ENCODE results near the gene PXDC1.
A peak's percentile ranks its signal among the peaks of the same experiment; 100 is the strongest.
"Not testable (repeated sequence)": the region's sequence is repeated elsewhere in the genome, so short reads cannot be mapped to it uniquely, and the experiment has no call there.

PXDC1 gene

GRCh38 chr6:3708540-3708939 is 43.0 kb downstream of the PXDC1 start:
- no peak for DNase-seq (ENCODE audit: low spot score)

DNA sequence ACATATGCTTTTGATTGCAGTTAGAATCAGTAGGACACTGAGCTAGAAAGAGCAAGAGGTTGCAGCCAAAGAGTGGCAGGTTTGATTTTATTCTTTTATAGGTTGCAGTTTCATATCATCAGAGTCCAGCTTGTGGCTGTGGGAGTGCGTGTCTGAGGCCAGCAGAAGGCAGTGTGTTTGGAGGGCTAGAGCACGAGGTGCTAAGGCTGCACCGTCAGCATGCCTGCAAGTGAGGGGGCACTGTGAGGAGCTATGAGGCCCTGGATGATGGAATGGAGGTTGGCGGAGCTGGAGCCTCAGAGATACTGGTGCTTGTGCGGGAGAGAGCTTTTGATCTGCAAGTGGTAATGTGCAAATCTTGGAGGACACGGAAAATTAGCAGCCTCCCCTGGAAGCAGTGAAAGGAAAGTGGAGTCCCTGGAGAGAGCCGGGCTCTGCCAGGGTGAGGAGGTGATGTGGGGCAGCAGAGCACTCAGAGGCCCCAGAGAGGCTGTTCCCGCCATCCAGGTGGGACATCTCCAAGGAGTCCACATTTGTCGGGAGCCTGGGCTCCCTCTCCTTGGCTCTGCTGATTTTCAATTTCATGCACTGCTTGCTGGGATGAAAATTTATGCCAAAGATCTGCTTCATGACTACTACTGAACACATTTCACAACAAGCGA is 43.6 kb downstream of the PXDC1 start:
- no peak for DNase-seq (ENCODE audit: low spot score)

DNA sequence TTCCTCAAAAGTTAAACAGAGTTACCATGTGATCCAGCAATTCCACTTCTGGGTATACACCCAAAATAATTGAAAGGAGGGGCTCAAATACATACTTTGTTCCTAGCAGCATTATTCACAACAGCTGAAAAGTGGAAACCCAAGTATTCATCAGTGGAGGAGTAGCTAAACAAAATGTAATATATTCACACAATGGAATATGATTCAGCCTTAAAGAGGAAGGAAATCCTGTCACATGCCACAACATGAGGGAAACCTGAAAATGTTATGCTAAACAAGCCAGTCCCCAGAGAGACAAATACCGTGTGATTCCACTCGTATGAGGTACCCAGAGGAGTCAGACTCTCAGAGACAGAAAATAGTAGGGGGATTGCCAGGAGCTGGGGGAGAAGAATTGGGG is 44.5 kb downstream of the PXDC1 start:
- DNase-seq (ENCODE audit: low spot score) = no peak

DNA sequence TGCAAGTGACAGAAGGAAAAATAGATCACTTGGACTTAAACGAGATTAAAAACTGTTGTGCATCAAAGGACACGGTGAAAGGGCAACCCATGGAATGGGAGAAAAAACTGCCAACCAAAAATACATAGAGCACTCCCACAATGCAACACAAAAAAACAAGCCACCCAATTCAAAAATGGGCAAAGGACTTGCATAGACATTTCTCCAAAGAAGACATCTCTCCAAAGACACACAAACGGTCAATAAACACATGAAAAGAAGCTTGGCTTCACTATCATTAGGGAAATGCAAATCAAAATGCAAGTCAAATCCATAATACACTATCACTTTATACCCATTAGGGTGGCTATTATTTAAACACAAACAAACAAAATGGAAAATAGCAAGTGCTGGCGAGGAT is 45.0 kb downstream of the PXDC1 start:
- DNase-seq (ENCODE audit: low spot score) = no peak

DNA sequence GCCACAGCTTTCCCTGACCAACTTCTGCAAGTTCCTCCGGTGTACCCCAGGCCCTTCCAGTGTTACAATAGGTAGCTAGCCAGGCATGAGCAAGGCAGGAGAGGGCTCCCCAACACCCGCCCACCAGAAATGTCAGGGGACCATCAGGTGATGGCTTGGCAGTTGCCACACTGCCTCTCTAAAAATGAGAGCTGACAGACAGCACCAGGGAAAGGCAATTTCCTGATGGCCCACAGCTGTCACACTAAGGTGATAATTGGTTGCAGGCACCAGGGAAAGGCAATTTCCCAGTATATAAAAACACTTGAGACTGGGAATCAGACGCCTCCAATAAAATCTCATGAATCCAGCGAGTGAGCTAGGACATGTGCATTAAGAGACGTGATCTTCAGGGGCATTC is 49.9 kb downstream of the PXDC1 start:
- no peak for DNase-seq (ENCODE audit: low spot score)

- no peak for DNase-seq (ENCODE audit: low spot score)
Observed at GRCh38 chr6:3699231-3699630, 52.3 kb downstream of the PXDC1 start.

GRCh38 chr6:3698021-3698420 is 53.5 kb downstream of the PXDC1 start:
- DNase-seq (ENCODE audit: low spot score) = no peak

DNA sequence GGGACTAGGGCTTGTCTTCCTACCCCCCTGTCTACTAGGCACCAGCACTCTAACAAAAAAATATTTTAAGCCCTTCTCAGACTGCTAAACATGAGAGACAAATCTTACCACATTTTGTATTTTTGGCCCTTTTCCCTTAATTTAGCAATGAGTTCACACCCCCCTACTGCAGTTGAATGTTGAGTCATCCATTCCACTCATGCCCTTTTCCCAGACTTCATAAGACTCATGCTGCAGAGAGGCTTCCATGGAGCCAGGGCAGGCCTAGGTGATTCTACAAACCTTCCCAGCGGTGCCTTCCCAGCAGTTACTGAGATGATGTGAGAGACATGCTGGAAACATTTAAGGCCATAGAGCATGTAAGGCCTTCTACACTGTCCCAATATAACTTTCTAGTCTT is 53.9 kb downstream of the PXDC1 start:
- peak; percentile 96 for DNase-seq (ENCODE audit: low spot score)

GRCh38 chr6:3696525-3697088 is 54.9 kb downstream of the PXDC1 start:
- peak; percentile 13 for DNase-seq (ENCODE audit: low spot score)

GRCh38 chr6:3695065-3695817 is 56.3 kb downstream of the PXDC1 start:
- no peak for DNase-seq (ENCODE audit: low spot score)

- DNase-seq (ENCODE audit: low spot score) = no peak
Observed at GRCh38 chr6:3693831-3694230, 57.7 kb downstream of the PXDC1 start.

GRCh38 chr6:3690506-3690905 is 61.0 kb downstream of the PXDC1 start:
- DNase-seq (ENCODE audit: low spot score) = no peak

DNA sequence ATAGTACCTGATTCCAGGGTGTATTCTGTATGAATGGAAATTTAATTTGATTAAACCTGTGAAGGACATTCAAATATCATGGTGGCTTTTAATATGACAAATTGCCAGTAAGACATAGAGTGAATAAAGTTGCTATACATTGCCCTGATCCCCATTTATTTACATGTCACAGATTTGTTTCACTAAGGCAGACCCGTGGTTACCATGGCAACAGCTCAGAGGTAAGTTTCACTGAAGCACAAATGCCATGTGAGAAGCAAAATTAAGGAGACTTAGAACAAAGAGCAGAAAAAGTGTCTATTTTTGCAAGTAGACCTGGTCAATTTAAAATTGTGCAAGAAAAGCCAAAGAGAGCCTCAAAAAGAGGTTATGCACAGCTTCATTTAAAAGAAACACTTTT is 63.7 kb downstream of the PXDC1 start:
- DNase-seq (ENCODE audit: low spot score) = no peak

GRCh38 chr6:3683331-3683730 is 68.2 kb downstream of the PXDC1 start:
- DNase-seq (ENCODE audit: low spot score) = no peak

- DNase-seq (ENCODE audit: low spot score) = no peak
Observed at GRCh38 chr6:3678946-3679345, 72.6 kb downstream of the PXDC1 start.

DNA sequence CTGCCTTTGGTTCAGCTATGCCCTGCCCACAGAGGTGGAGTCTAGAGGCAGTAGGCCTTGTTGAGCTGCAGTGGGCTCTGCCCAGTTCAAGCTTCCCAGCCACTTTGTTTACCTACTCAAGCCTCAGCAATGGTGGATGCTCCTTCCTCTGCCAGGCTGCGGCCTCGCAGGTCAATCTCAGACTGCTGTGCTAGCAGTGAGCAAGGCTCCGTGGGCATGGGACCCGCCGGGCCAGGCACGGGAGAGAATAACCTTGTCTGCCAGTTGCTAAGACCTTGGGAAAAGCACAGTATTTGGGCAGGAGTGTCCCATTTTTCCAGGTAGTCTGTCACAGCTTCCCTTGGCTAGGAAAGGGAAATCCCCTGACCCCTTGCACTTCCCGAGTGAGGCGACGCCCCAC is 73.8 kb downstream of the PXDC1 start:
- DNase-seq (ENCODE audit: low spot score) = not testable (repeated sequence)

DNA sequence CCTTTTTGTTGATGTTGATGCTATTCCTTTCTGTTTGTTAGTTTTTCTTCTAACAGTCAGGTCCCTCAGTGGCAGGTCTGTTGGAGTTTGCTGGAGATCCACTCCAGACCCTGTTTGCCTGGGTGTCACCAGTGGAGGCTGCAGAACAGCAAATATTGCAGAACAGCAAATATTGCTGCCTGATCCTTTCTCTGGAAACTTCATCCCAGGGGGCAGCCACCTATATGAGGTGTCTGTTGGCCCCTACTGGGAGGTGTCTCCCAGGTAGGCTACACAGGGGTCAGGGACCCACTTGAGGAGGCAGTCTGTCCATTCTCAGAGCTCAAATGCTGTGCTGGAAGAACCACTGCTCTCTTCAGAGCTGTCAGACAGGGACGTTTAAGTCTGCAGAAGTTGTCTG is 74.2 kb downstream of the PXDC1 start:
- not testable (repeated sequence) for DNase-seq (ENCODE audit: low spot score)
